ENCODE measurements around the gene TC2N.
"Not testable (repeated sequence)": the region's sequence is repeated elsewhere in the genome, so short reads cannot be mapped to it uniquely, and the experiment has no call there.

TC2N gene

GRCh38 chr14:91877376-91877915 lies 10.1 kb upstream of the TC2N start:
- H3K9me3 ChIP-seq (ENCODE audit: control insufficient read depth, insufficient read depth, low read depth, low read length) = no peaks in the 10 kb centered on the region
- H3K4me1 ChIP-seq (ENCODE audit: control insufficient read depth, insufficient read depth, low read length) = peaks cover 4% of the 10 kb centered on the region; the same call in 1 of the 2 replicates
- H3K9ac ChIP-seq (ENCODE audit: low read length) = no peak overlapping the region
- H3K27ac ChIP-seq (ENCODE audit: low read depth, low read length) = no peak overlapping the region
- H3K4me3 ChIP-seq (ENCODE audit: low read depth, low read length) = no peak overlapping the region
- no peaks in the 10 kb centered on the region for H3K27me3 ChIP-seq (ENCODE audit: control insufficient read depth, insufficient read depth, low read length)
- no peaks in the 10 kb centered on the region for H3K36me3 ChIP-seq (ENCODE audit: control insufficient read depth, insufficient read depth, low read length)

GRCh38 chr14:91876492-91876891 lies 9.2 kb upstream of the TC2N start:
- Histone ChIP-seq H3K27ac (ENCODE audit: low read depth, low read length) (no peak overlapping the region), H3K4me3 (ENCODE audit: low read depth, low read length) (no peak overlapping the region), H3K4me1 (ENCODE audit: control insufficient read depth, insufficient read depth, low read length) (peaks cover 6% of the 10 kb centered on the region; the same call in 1 of the 2 replicates), H3K27me3 (ENCODE audit: control insufficient read depth, insufficient read depth, low read length) (no peaks in the 10 kb centered on the region), H3K9me3 (ENCODE audit: control insufficient read depth, insufficient read depth, low read depth, low read length) (no peaks in the 10 kb centered on the region), H3K36me3 (ENCODE audit: control insufficient read depth, insufficient read depth, low read length) (no peaks in the 10 kb centered on the region), H3K9ac (ENCODE audit: low read length) (no peak overlapping the region)

- Histone ChIP-seq H3K4me1 (ENCODE audit: control insufficient read depth, insufficient read depth, low read length) (peaks cover 6% of the 10 kb centered on the region; the same call in 1 of the 2 replicates), H3K9me3 (ENCODE audit: control insufficient read depth, insufficient read depth, low read depth, low read length) (no peaks in the 10 kb centered on the region), H3K27me3 (ENCODE audit: control insufficient read depth, insufficient read depth, low read length) (no peaks in the 10 kb centered on the region), H3K9ac (ENCODE audit: low read length) (no peak overlapping the region), H3K4me3 (ENCODE audit: low read depth, low read length) (no peak overlapping the region), H3K36me3 (ENCODE audit: control insufficient read depth, insufficient read depth, low read length) (no peaks in the 10 kb centered on the region), H3K27ac (ENCODE audit: low read depth, low read length) (no peak overlapping the region)
Observed at GRCh38 chr14:91875525-91876286, 8.4 kb upstream of the TC2N start.

DNA sequence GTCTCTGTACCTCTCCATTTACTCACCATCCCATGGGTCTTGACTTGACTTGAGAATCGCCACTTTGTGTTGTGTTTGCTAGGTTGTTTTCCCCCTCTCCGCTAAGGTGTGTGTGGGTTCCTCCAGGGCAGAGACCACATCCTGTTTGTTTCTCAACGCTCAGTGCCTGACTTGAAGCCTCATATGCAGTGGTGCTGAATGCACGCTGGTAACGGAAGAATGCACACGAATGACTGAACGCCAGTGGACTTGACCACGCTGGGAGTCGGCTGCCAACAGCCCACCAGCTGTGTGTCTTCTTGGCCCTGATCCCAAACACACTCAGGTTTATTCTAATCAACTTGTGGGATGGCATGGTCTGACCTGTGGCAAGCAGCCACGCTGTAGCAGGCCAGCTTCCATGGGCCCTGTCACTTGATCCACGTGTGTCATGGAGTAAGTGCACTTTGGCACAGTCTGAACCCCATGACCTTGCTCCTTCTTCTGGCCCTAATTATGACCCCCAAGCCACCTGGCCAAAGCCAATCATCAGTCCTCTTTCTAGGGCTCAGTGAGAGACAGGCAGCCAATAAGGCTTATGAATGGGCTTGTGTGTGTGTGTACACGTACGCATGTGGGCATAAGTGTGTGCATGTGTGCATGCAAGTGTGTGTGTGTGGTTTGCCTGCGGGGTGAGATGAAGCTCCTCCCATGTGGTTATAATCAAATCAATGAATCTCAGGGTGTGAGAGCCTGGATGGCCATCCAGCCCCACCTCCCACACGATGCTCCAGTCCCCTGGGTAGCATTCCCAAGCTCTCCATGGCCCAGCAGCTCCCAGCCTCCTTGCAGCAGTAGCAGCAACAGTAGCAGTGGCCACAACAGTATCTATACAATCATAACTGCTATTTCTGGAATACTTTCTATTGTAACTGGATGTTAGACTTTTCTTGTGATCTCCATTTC lies 6.4 kb upstream of the TC2N start:
- H3K4me3 ChIP-seq (ENCODE audit: low read depth, low read length) = no peak overlapping the region
- no peak overlapping the region for H3K27ac ChIP-seq (ENCODE audit: low read depth, low read length)
- no peak overlapping the region for H3K9ac ChIP-seq (ENCODE audit: low read length)
- peaks cover 17% of the 10 kb centered on the region for H3K4me1 ChIP-seq (ENCODE audit: control insufficient read depth, insufficient read depth, low read length)
- H3K36me3 ChIP-seq (ENCODE audit: control insufficient read depth, insufficient read depth, low read length) = no peaks in the 10 kb centered on the region
- H3K27me3 ChIP-seq (ENCODE audit: control insufficient read depth, insufficient read depth, low read length) = no peaks in the 10 kb centered on the region
- peaks cover 1% of the 10 kb centered on the region; the same call in 1 of the 2 replicates for H3K9me3 ChIP-seq (ENCODE audit: control insufficient read depth, insufficient read depth, low read depth, low read length)

- H3K27me3 ChIP-seq (ENCODE audit: control insufficient read depth, insufficient read depth, low read length) = no peaks in the 10 kb centered on the region
Observed at GRCh38 chr14:91872517-91873470, 5.5 kb upstream of the TC2N start.

GRCh38 chr14:91872011-91872501 lies 4.7 kb upstream of the TC2N start:
- Histone ChIP-seq H3K9me3 (ENCODE audit: control insufficient read depth, insufficient read depth, low read depth, low read length) (peaks cover 10% of the 10 kb centered on the region; the same call in 1 of the 2 replicates), H3K27ac (ENCODE audit: low read depth, low read length) (no peak overlapping the region), H3K4me1 (ENCODE audit: control insufficient read depth, insufficient read depth, low read length) (peaks cover 17% of the 10 kb centered on the region), H3K27me3 (ENCODE audit: control insufficient read depth, insufficient read depth, low read length) (no peaks in the 10 kb centered on the region), H3K4me3 (ENCODE audit: low read depth, low read length) (no peak overlapping the region), H3K9ac (ENCODE audit: low read length) (no peak overlapping the region), H3K36me3 (ENCODE audit: control insufficient read depth, insufficient read depth, low read length) (no peaks in the 10 kb centered on the region)

More at GRCh38 chr14:91872517-91873470, 5.5 kb upstream of the TC2N start:
- no peak overlapping the region for H3K9ac ChIP-seq (ENCODE audit: low read length)
- H3K4me1 ChIP-seq (ENCODE audit: control insufficient read depth, insufficient read depth, low read length) = peaks cover 17% of the 10 kb centered on the region
- H3K36me3 ChIP-seq (ENCODE audit: control insufficient read depth, insufficient read depth, low read length) = no peaks in the 10 kb centered on the region
- no peak overlapping the region for H3K4me3 ChIP-seq (ENCODE audit: low read depth, low read length)
- no peak overlapping the region for H3K27ac ChIP-seq (ENCODE audit: low read depth, low read length)
- H3K9me3 ChIP-seq (ENCODE audit: control insufficient read depth, insufficient read depth, low read depth, low read length) = peaks cover 10% of the 10 kb centered on the region; the same call in 1 of the 2 replicates

- Histone ChIP-seq H3K4me1 (ENCODE audit: control insufficient read depth, insufficient read depth, low read length) (peaks cover 17% of the 10 kb centered on the region), H3K9me3 (ENCODE audit: control insufficient read depth, insufficient read depth, low read depth, low read length) (peaks cover 10% of the 10 kb centered on the region; the same call in 1 of the 2 replicates)
- H3K27ac ChIP-seq (ENCODE audit: low read depth, low read length); H3K4me3 ChIP-seq (ENCODE audit: low read depth, low read length); H3K36me3 ChIP-seq (ENCODE audit: control insufficient read depth, insufficient read depth, low read length); H3K9ac ChIP-seq (ENCODE audit: low read length); H3K27me3 ChIP-seq (ENCODE audit: control insufficient read depth, insufficient read depth, low read length): not testable (repeated sequence)
Observed at GRCh38 chr14:91871401-91871800, 4.1 kb upstream of the TC2N start.

DNA sequence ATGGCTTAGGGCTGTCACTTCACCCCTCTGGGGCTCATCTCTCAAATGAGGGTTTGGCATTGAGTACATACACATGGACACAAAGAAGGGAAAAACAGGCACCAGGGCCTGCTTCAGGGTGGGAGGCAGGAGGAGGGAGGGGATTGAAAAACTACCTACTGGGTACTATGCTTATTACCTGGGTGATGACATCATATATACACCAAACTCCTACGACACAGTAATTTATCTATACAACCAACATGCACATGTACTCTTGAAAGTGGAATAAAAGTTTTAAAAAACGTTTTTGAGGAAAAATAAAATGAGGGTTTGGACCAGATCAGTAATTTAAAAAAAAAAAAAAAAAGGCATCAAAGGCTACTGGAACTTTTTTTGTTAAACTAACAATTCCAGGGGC lies 3.6 kb upstream of the TC2N start:
- Histone ChIP-seq H3K27me3 (ENCODE audit: control insufficient read depth, insufficient read depth, low read length) (no peaks in the 10 kb centered on the region), H3K36me3 (ENCODE audit: control insufficient read depth, insufficient read depth, low read length) (no peaks in the 10 kb centered on the region), H3K9ac (ENCODE audit: low read length) (no peak overlapping the region), H3K4me1 (ENCODE audit: control insufficient read depth, insufficient read depth, low read length) (peaks cover 17% of the 10 kb centered on the region), H3K27ac (ENCODE audit: low read depth, low read length) (no peak overlapping the region), H3K9me3 (ENCODE audit: control insufficient read depth, insufficient read depth, low read depth, low read length) (peaks cover 10% of the 10 kb centered on the region; the same call in 1 of the 2 replicates), H3K4me3 (ENCODE audit: low read depth, low read length) (no peak overlapping the region)

DNA sequence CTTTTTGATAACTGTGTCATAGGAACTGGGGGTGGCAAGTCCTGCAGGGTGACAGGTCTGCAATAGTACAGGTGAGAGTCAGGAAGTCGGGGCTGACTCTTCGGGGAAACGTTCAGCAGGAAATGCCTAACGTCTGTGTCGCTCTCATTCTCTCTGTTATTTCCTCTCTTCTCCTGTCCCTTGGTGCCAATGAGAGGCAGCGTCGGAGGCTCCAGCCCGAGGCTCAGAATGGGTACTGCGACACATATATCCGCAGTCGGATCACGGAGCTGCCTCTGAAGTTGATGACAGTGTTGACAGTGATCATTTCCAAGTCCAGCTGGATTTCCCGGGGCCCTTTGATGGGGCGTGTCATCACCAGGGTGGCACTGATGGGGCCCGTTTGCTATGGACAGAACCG lies 2.7 kb upstream of the TC2N start:
- no peaks in the 10 kb centered on the region for H3K36me3 ChIP-seq (ENCODE audit: control insufficient read depth, insufficient read depth, low read length)
- no peaks in the 10 kb centered on the region for H3K27me3 ChIP-seq (ENCODE audit: control insufficient read depth, insufficient read depth, low read length)
- H3K27ac ChIP-seq (ENCODE audit: low read depth, low read length) = no peak overlapping the region
- no peak overlapping the region for H3K9ac ChIP-seq (ENCODE audit: low read length)
- no peak overlapping the region for H3K4me3 ChIP-seq (ENCODE audit: low read depth, low read length)
- H3K4me1 ChIP-seq (ENCODE audit: control insufficient read depth, insufficient read depth, low read length) = peaks cover 17% of the 10 kb centered on the region
- H3K9me3 ChIP-seq (ENCODE audit: control insufficient read depth, insufficient read depth, low read depth, low read length) = peaks cover 10% of the 10 kb centered on the region; the same call in 1 of the 2 replicates

GRCh38 chr14:91869556-91869955 lies 2.2 kb upstream of the TC2N start:
- Histone ChIP-seq H3K27me3 (ENCODE audit: control insufficient read depth, insufficient read depth, low read length) (no peaks in the 10 kb centered on the region), H3K4me3 (ENCODE audit: low read depth, low read length) (no peak overlapping the region), H3K9me3 (ENCODE audit: control insufficient read depth, insufficient read depth, low read depth, low read length) (peaks cover 10% of the 10 kb centered on the region; the same call in 1 of the 2 replicates), H3K4me1 (ENCODE audit: control insufficient read depth, insufficient read depth, low read length) (peaks cover 17% of the 10 kb centered on the region), H3K27ac (ENCODE audit: low read depth, low read length) (no peak overlapping the region), H3K36me3 (ENCODE audit: control insufficient read depth, insufficient read depth, low read length) (no peaks in the 10 kb centered on the region), H3K9ac (ENCODE audit: low read length) (no peak overlapping the region)
